HG03139 (cell line): ENCODE measurements around the gene RRP15.

Source experiments
- ATAC-seq: cut with Tn5 transposase; IDR thresholded peaks from one replicate; pipeline ENCODE4 v1.9.1; 2021; ENCODE audit not compliant: unreplicated experiment

RRP15 gene

GRCh38 chr1:218383681-218384080, 98.6 kb downstream of the RRP15 start:
- no peak for ATAC-seq

GRCh38 chr1:218384581-218384993, 99.5 kb downstream of the RRP15 start:
- ATAC-seq, result no peak
